MCF 10A (cell line): Measurements from ENCODE around the gene LRRC7. TPM values are rescaled to one million over a fixed set of nuclear protein-coding genes. Genes with fewer than 3 reads are reported as not detected.

Source experiments
- BruUV-seq: library from RNA; stranded (reverse); fragments of 400-500 nt; replicated peaks from 2 replicates; lab custom pipeline; 2021; lab: Mats Ljungman, UMichigan
- CTCF ChIA-PET: fragments of 300-600 bp; sonication (Branson Sonifier 250); formaldehyde crosslinking; extraction: SDS; loops from one replicate; lab custom pipeline; 2021; ENCODE audit warnings: antibody characterized with exemption, inconsistent platforms; lab: Yijun Ruan, JAX
- POLR2A ChIA-PET: fragments of 300-600, 350-650 bp; sonication (Branson Sonifier 250); formaldehyde crosslinking; extraction: SDS; loops from one replicate; lab custom pipeline; 2020; ENCODE audit warnings: antibody characterized with exemption, inconsistent platforms; lab: Yijun Ruan, JAX
- DNase-seq: peaks from one replicate; pipeline ENCODE4 v3.0.0-alpha.2; 2018; ENCODE audit not compliant: unreplicated experiment
- H3K27ac Mint-ChIP-seq: one replicate; pipeline ENCODE4 v1.8.0; 2022; ENCODE audit warnings: mild to moderate bottlenecking, low read depth, mixed read lengths; ENCODE audit not compliant: unreplicated experiment
- H3K27me3 Mint-ChIP-seq: one replicate; pipeline ENCODE4 v1.8.0; 2022; ENCODE audit warnings: mixed read lengths; ENCODE audit not compliant: insufficient read depth, unreplicated experiment
- H3K36me3 Mint-ChIP-seq: one replicate; pipeline ENCODE4 v1.8.0; 2022; ENCODE audit warnings: mild to moderate bottlenecking, moderate library complexity, mixed read lengths; ENCODE audit not compliant: insufficient read depth, unreplicated experiment
- H3K4me1 Mint-ChIP-seq: one replicate; pipeline ENCODE4 v1.8.0; 2022; ENCODE audit warnings: mixed read lengths; ENCODE audit not compliant: insufficient read depth, unreplicated experiment
- H3K4me3 Mint-ChIP-seq: one replicate; pipeline ENCODE4 v1.8.0; 2022; ENCODE audit warnings: mild to moderate bottlenecking, moderate library complexity, mixed read lengths; ENCODE audit not compliant: unreplicated experiment
- H3K9me3 Mint-ChIP-seq: one replicate; pipeline ENCODE4 v1.8.0; 2022; ENCODE audit warnings: mixed read lengths; ENCODE audit not compliant: unreplicated experiment
- CTCF ChIP-seq: fragments of 200-600 bp; IDR thresholded peaks from one replicate; pipeline ENCODE4 v1.8.0; 2022; ENCODE audit warnings: antibody characterized with exemption, mild to moderate bottlenecking; ENCODE audit not compliant: unreplicated experiment
- intact Hi-C: fragments of 100-400 bp; cut with micrococcal nuclease; formaldehyde crosslinking; loops from 2 replicates; pipeline ENCODE4 v1.14.1; 2022
- total RNA-seq: library from RNA; stranded (reverse); gene quantifications from 2 replicates; pipeline ENCODE4 v1.2.3, GENCODE V29; 2022

The LRRC7 gene
- total RNA-seq, 1 experiment from 2014 or later, result not detected

GRCh38 chr1:69540052-69540451, 27.7 kb upstream of the LRRC7 start:
- Mint-ChIP-seq H3K27me3 (peaks cover 32% of the 10 kb centered on the region), H3K27ac (no peak overlapping the region), H3K9me3 (peaks cover 8% of the 10 kb centered on the region), H3K4me1 (no peaks in the 10 kb centered on the region), H3K4me3 (no peak overlapping the region), H3K36me3 (no peaks in the 10 kb centered on the region)
- TF ChIP-seq CTCF, result no peak
- no TSS peak for BruUV-seq
- intact Hi-C loops, result no loop called here
- CTCF ChIA-PET, result no interaction called here
- POLR2A ChIA-PET, result no interaction called here
- no peak for DNase-seq

GRCh38 chr1:69551476-69552324, 16.0 kb upstream of the LRRC7 start:
- Mint-ChIP-seq H3K4me3 (no peak overlapping the region), H3K36me3 (no peaks in the 10 kb centered on the region), H3K9me3 (no peaks in the 10 kb centered on the region), H3K27me3 (peaks cover 14% of the 10 kb centered on the region), H3K4me1 (no peaks in the 10 kb centered on the region), H3K27ac (no peak overlapping the region)
- intact Hi-C loops, result no loop called here
- BruUV-seq, result no TSS peak
- no peak for DNase-seq
- no peak for TF ChIP-seq CTCF
- ChIA-PET CTCF (interaction anchor here (0.6 kb wide), 1 partner anchor 76 kb away, joined by 4 read pairs; no protein-coding TSS in a partner anchor), POLR2A (no interaction called here)

- DNase-seq, result no peak
- Mint-ChIP-seq H3K27ac (no peak overlapping the region), H3K4me3 (no peak overlapping the region), H3K36me3 (no peaks in the 10 kb centered on the region), H3K27me3 (peaks cover 34% of the 10 kb centered on the region), H3K4me1 (no peaks in the 10 kb centered on the region), H3K9me3 (no peaks in the 10 kb centered on the region)
- TF ChIP-seq CTCF, result no peak
- intact Hi-C loops, result no loop called here
- ChIA-PET CTCF (no interaction called here), POLR2A (no interaction called here)
- BruUV-seq, result no TSS peak
Measured at GRCh38 chr1:69553726-69554125, 14.0 kb upstream of the LRRC7 start.

- BruUV-seq, result no TSS peak
- ChIA-PET POLR2A (no interaction called here), CTCF (no interaction called here)
- Mint-ChIP-seq H3K27me3 (peaks cover 64% of the 10 kb centered on the region), H3K4me3 (no peak overlapping the region), H3K9me3 (no peaks in the 10 kb centered on the region), H3K36me3 (no peaks in the 10 kb centered on the region), H3K4me1 (peaks cover 6% of the 10 kb centered on the region), H3K27ac (no peak overlapping the region)
- no peak for TF ChIP-seq CTCF
- intact Hi-C loops, result no loop called here
- no peak for DNase-seq
Measured at GRCh38 chr1:69568421-69569174, 876 bp downstream of the LRRC7 start.
